ENCODE data around the gene ADPRHL1.
"Not testable (repeated sequence)": the region's sequence is repeated elsewhere in the genome, so short reads cannot be mapped to it uniquely, and the experiment has no call there.

ADPRHL1 gene

GRCh38 chr13:113437408-113438010 lies 15.8 kb downstream of the ADPRHL1 start:
- in situ Hi-C loops (cut with HindIII; ENCODE audit: low sequenced_read_pairs): no loop called here

DNA sequence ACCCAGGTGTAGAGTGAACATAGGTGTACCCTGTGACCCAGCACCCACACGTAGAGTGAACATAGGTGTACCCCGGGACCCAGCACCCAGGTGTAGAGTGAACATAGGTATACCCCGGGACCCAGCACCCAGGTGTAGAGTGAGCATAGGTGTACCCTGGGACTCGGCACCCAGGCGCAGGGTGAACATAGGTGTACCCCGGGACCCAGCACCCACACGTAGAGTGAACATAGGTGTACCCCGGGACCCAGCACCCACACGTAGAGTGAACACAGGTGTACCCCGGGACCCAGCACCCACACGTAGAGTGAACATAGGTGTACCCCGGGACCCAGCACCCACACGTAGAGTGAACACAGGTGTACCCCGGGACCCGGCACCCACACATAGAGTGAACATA lies 16.4 kb downstream of the ADPRHL1 start:
- in situ Hi-C loops (cut with HindIII; ENCODE audit: low sequenced_read_pairs): not testable (repeated sequence)

DNA sequence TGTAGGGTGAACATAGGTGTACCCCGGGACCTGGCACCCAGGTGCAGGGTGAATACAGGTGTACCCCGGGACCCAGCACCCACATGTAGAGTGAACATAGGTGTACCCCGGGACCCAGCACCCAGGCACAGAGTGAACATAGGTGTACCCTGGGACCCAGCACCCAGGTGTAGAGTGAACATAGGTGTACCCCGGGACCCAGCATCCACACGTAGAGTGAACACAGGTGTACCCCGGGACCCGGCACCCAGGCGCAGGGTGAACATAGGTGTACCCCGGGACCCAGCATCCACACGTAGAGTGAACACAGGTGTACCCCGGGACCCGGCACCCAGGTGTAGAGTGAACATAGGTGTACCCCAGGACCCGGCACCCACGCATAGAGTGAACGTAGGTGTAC lies 17.4 kb downstream of the ADPRHL1 start:
- in situ Hi-C loops (cut with HindIII; ENCODE audit: low sequenced_read_pairs): not testable (repeated sequence)

DNA sequence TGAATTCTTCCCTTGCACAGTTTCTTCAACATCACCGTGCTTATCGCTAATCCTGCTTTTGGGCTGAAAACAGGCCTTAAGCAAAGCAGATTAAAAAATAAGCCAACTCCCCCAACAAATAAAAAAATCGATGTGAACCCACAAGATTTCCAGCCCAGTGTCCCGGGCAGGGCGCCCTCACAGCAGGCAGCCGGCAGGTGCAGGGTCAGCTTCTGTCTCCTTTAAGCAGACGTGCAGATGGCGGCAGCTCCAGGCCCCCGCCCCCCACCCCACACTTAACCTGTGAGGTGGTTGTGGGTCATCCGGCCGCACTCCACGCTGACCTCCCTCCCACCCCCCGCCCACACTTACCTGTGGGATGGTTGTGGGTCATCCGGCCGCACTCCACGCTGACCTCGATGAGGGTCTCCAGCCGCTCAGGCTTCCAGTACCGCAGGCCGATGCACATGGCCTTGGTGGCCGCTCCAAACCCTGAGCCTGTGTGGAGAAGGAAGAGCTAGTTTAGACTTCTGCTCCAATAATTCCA lies 19.8 kb downstream of the ADPRHL1 start:
- in situ Hi-C loops (cut with HindIII; ENCODE audit: low sequenced_read_pairs): no loop called here

DNA sequence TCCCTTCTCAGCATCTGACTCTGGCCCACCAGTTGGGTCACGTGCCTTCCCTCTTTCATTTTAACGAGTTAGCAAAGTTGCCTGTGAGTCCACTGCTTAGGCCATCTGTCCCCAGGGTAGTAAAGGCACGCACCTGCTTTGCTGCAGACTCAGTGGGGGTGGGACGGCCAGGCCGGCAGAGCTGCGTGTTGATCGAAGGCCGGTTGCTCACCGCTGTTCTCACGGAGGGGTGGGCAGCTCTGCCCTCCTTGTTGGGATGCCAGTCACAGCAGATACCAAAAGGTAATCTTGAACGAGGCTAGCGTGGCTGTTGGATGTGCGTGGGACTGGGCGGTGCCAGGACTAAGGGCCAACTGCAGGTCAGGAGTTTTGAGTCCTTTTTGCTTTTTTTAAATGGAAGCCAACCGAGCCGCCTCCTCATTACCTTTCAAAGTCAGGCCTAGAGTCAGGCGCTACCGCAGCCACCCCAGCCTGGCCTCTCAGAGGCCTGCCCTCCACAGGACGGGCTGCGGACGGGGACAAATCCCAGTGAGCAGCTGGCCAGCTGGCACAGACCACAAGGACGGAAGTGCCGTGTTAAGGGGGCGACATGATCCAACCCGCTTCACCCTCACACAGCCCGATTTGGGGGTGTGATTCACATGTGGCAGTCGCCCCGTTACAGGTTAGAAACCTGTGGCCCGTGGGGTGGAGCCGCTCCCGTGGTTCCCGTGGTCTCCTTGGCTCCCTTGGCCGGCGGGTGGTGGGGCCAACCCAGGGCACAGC lies 20.6 kb downstream of the ADPRHL1 start:
- in situ Hi-C loops (cut with HindIII; ENCODE audit: low sequenced_read_pairs): no loop called here

DNA sequence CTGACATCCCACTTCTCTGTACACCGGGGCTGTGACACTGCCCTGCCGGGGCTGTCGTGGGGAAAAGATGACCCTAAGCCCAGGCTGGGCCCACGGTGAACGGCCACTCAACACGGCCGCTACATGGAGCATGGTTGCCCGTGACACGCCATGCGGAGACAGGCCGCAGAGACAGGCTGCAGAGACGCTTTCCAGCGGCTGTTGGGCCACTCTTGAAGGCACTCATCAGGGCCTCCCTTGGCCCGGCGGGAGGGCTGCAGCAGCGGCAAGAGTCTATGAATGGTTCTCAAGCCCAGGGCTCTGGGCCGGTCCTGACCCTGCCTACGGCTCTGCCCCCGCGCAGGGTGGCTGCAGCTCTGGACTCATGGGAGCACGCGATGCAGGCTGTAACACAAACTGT lies 22.1 kb downstream of the ADPRHL1 start:
- in situ Hi-C loops (cut with HindIII; ENCODE audit: low sequenced_read_pairs): no loop called here

DNA sequence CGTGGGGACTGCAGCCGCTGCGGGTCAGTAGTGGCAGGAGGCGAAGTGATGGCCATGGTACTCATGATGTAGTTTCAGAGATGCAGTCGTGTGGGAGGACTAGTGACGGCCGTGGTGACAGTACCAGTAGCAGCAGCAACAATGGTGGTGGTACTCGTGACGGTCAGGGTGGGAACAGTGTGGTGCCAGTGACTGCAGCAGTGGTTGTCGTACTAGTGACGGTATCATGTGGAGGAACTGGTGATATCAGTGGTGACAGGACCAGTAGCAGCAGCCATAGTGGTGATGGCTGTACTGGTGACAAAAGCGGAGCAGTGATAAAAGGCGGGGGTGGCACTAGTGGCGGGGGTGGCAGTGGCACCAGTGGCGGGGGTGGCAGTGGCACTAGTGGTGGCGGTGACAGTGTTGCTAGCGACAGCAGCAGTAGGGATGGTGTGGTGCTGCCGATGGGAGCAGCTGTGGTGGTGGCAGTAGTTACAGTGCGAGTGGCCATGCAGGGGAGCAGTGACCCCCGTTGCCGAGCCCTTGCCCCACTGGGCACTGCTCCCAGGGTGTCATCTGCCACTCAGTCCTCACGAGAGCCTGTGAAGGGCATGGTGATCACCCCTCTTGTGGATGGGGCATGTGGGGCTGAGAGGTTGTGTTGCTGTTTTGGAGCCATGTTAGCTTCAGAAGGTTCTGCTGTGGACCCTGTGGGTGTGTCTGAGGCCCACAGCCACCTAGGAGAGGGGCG lies 22.7 kb downstream of the ADPRHL1 start:
- in situ Hi-C loops (cut with HindIII; ENCODE audit: low sequenced_read_pairs): no loop called here

DNA sequence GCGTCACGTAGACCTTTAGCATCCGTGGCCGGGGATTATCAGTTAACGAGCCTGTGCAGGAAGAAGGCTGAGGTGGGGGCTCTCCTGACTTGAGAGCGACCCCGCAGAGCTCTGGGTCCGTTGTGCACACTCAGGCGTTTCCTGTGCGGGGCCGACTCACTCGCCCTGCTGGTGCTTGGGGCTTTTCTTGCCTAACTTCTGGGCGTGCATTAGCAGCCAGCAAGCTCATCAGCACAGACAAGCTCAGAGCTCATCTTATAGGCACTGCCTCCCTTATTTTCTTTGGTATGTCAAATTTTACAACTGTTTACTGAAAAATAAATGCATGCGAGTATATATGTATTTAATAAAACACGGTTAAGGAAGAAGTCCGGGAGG lies 23.7 kb downstream of the ADPRHL1 start:
- in situ Hi-C loops (cut with HindIII; ENCODE audit: low sequenced_read_pairs): loop anchor here (5.0 kb wide), 1 partner anchor 33 kb away; no protein-coding TSS in a partner anchor

GRCh38 chr13:113428871-113429607 lies 24.2 kb downstream of the ADPRHL1 start:
- in situ Hi-C loops (cut with HindIII; ENCODE audit: low sequenced_read_pairs): loop anchor here (5.0 kb wide), 1 partner anchor 33 kb away; no protein-coding TSS in a partner anchor

DNA sequence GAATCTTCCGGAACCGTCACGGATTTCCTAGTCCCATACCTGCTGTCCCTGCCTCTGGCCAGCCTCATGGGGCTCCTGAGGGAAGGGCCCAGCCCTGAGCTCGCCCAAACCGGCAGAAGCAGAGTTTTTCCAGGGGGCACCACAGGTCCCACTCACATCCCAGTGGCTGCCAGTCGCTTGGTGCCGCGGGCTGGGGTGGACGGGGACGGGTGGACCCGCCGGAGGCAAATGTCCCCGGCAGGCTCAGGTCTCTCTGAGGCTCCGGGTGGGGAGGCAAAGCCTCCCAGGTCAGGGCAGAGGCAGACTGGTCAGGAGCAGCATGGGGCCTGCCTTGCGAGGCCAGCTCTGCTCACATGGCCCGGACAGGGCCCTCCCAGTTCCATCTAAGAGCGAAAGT lies 24.8 kb downstream of the ADPRHL1 start:
- in situ Hi-C loops (cut with HindIII; ENCODE audit: low sequenced_read_pairs): loop anchor here (5.0 kb wide), 1 partner anchor 34 kb away; no protein-coding TSS in a partner anchor

- in situ Hi-C loops (cut with HindIII; ENCODE audit: low sequenced_read_pairs): loop anchor here (5.0 kb wide), 1 partner anchor 34 kb away; no protein-coding TSS in a partner anchor
Observed at GRCh38 chr13:113427562-113428468, 25.5 kb downstream of the ADPRHL1 start.

GRCh38 chr13:113426591-113426986 lies 26.7 kb downstream of the ADPRHL1 start:
- in situ Hi-C loops (cut with HindIII; ENCODE audit: low sequenced_read_pairs): loop anchor here (5.0 kb wide), 1 partner anchor 36 kb away; no protein-coding TSS in a partner anchor

DNA sequence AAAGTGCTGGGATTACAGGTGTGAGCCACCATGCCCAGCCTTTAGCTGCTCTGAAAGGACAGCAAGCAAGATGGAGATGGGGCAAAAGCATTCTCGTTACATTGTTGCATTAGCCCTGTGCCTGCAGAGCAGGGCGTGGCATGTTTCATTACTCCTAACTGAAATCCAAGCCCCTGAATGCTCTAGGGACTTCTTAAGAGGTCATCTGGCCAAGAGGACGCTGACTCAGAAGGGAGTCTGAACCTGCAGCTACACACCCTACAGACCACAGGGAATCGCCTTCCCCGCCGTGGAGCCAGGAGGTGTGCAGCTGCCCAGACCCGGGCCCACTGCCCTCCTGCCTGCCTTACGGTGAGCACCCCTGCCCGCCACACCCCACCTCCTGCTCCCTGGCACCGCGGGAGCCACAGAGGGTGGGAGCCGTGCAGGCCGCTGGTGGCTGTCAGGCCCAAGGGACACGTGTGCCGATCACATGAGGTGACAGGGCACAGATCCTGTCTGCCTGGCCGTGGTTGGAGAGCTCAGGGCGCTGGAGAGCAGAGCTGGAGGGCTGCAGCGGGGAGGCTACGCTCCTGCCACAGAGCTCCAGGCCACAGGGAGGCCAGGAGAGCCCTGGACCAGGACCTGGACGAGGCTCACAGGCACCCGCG lies 27.2 kb downstream of the ADPRHL1 start:
- in situ Hi-C loops (cut with HindIII; ENCODE audit: low sequenced_read_pairs): loop anchor here (5.0 kb wide), 1 partner anchor 36 kb away; no protein-coding TSS in a partner anchor

DNA sequence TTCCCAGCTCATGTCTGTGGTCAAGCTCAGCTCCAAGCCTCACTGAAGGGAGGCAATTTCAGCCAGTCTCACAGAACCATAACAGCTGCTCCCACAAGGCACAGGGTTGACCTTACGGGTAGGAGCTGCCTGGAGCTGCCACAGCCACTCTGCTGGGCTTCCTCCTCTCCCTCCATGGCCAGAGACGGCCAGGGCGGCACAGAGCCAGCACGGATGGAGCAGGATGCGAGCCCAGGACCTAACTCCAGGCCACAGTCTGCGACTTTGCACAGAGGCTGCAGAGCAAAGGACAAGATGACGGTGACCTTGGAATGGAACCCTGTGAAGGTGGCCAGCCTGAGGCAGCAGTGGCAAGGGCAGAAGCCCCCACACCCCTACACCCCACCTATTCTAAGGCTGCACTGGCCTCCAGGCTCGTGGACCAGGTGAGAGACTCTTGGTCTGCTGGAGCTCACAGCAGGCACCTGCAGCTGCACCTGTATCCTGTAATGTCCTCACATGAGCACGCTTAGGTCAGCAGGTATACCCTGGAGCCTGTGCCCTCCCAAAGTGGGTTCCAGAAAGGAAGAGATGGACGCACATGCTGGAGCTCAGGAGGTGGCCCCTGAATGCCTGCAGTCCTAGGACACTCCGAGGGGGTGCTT lies 29.6 kb downstream of the ADPRHL1 start:
- in situ Hi-C loops (cut with HindIII; ENCODE audit: low sequenced_read_pairs): no loop called here

DNA sequence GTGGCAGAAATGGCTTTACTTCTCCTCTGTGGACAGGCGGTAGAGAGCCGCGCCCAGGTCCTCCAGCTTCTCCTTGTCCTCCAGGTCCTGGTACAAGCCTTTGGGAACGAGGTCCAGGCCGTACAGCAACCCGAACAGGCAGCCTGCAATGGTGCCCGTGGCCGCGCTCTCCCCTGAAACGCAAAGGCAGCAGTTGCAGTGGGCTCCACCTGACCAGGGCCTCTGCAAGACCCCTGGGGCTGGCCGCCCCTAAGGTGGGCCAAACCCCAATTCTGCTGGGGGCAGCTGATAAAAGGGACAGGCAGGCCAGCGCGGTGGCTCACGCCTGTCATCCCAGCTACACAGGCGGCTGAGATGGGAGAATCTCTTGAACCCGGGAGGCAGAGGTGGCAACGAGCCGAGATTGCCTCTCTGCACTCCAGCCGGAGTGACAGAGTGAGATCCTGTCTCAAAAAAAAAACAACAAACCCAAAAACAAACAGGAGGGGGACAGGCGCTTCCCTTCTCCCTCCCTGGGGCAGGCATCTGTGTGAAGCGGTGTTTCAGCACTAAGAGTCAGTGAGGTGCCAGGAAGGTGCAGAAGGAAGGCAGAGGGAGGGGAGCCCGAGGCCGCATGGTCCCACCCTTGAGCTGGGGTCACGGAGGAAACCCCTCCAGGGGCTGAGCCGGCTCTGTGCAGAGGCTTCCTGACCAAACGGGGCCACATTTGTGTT lies 30.3 kb downstream of the ADPRHL1 start:
- in situ Hi-C loops (cut with HindIII; ENCODE audit: low sequenced_read_pairs): no loop called here

GRCh38 chr13:113421673-113422270 lies 31.5 kb downstream of the ADPRHL1 start:
- in situ Hi-C loops (cut with HindIII; ENCODE audit: low sequenced_read_pairs): no loop called here

GRCh38 chr13:113420833-113421600 lies 32.3 kb downstream of the ADPRHL1 start:
- in situ Hi-C loops (cut with HindIII; ENCODE audit: low sequenced_read_pairs): no loop called here

All from endothelial cell of hepatic sinusoid (primary cell).